Astrocyte (in vitro differentiated cells and primary cell): Measurements from ENCODE around the gene CDKAL1. TPM values are rescaled to one million over a fixed set of nuclear protein-coding genes. Genes with fewer than 3 reads are reported as not detected.

ENCODE experiments used
- DNase-seq: peaks from one replicate; pipeline ENCODE4 v3.0.0-alpha.2; 2010; ENCODE audit warnings: low read depth
- FAIRE-seq: peaks from 2 replicates; lab custom pipeline; 2011; peaks lifted over from hg19 to GRCh38; lab: Jason Lieb, UNC
- H2AFZ ChIP-seq: 2 replicates; pipeline ENCODE4 v1.6.0; 2012; ENCODE audit warnings: low read depth, low read length, inconsistent platforms
- H3K27ac ChIP-seq: 2 replicates; pipeline ENCODE4 v1.5.1; 2011; ENCODE audit warnings: low read depth, low read length, inconsistent platforms
- H3K27me3 ChIP-seq: 2 replicates; pipeline ENCODE4 v1.6.0; 2011; ENCODE audit warnings: low read length, inconsistent platforms; ENCODE audit not compliant: insufficient read depth
- H3K36me3 ChIP-seq: 2 replicates; pipeline ENCODE4 v1.5.1; 2011; ENCODE audit warnings: low read length, inconsistent platforms; ENCODE audit not compliant: insufficient read depth
- H3K4me1 ChIP-seq: 2 replicates; pipeline ENCODE4 v1.5.1; 2011; ENCODE audit warnings: low read length, inconsistent platforms; ENCODE audit not compliant: insufficient read depth
- H3K4me2 ChIP-seq: 2 replicates; pipeline ENCODE4 v1.6.0; 2012; ENCODE audit warnings: low read length, inconsistent platforms
- H3K4me3 ChIP-seq: 2 replicates; pipeline ENCODE4 v1.5.1; 2011; ENCODE audit warnings: low read depth, mild to moderate bottlenecking, low read length, inconsistent platforms; ENCODE audit not compliant: insufficient read depth
- H3K79me2 ChIP-seq: 2 replicates; pipeline ENCODE4 v1.6.0; 2012; ENCODE audit warnings: mild to moderate bottlenecking, low read length, inconsistent platforms; ENCODE audit not compliant: insufficient read depth
- H3K9ac ChIP-seq: 2 replicates; pipeline ENCODE4 v1.6.0; 2012; ENCODE audit warnings: mild to moderate bottlenecking, low read length, inconsistent platforms
- H3K9me3 ChIP-seq: 2 replicates; pipeline ENCODE4 v1.5.1; 2012; ENCODE audit warnings: low read depth, mild to moderate bottlenecking, low read length, inconsistent platforms; ENCODE audit not compliant: insufficient read depth
- H4K20me1 ChIP-seq: 2 replicates; pipeline ENCODE4 v1.6.0; 2012; ENCODE audit warnings: low read length, inconsistent platforms; ENCODE audit not compliant: insufficient read depth
- H3K27ac Mint-ChIP-seq: one replicate; pipeline ENCODE4 v1.8.0; 2021; ENCODE audit warnings: mild to moderate bottlenecking, mixed read lengths; ENCODE audit not compliant: unreplicated experiment
- H3K27me3 Mint-ChIP-seq: one replicate; pipeline ENCODE4 v1.8.0; 2021; ENCODE audit warnings: low read depth, mixed read lengths; ENCODE audit not compliant: unreplicated experiment
- H3K36me3 Mint-ChIP-seq: one replicate; pipeline ENCODE4 v1.8.0; 2021; ENCODE audit warnings: low read depth, mixed read lengths; ENCODE audit not compliant: unreplicated experiment
- H3K4me1 Mint-ChIP-seq: one replicate; pipeline ENCODE4 v1.8.0; 2021; ENCODE audit warnings: low read depth, mixed read lengths; ENCODE audit not compliant: unreplicated experiment
- H3K4me3 Mint-ChIP-seq: one replicate; pipeline ENCODE4 v1.8.0; 2021; ENCODE audit warnings: mild to moderate bottlenecking, moderate library complexity, mixed read lengths; ENCODE audit not compliant: unreplicated experiment
- H3K9me3 Mint-ChIP-seq: one replicate; pipeline ENCODE4 v1.8.0; 2021; ENCODE audit warnings: mild to moderate bottlenecking, mixed read lengths; ENCODE audit not compliant: unreplicated experiment
- CTCF ChIP-seq: IDR thresholded peaks from 2 replicates; pipeline ENCODE4 v1.5.1; 2011; ENCODE audit warnings: low read depth, mild to moderate bottlenecking, inconsistent platforms, low read length, moderate library complexity; ENCODE audit not compliant: insufficient read depth
- EZH2 ChIP-seq: IDR thresholded peaks from 2 replicates; pipeline ENCODE4 v1.6.1; 2012; ENCODE audit warnings: mild to moderate bottlenecking, low read length, inconsistent platforms; ENCODE audit not compliant: insufficient read depth
- total RNA-seq: library from RNA; stranded (reverse); gene quantifications from 2 replicates; pipeline ENCODE4 v1.2.1, GENCODE V29; 2021

CDKAL1 gene
- total RNA-seq, 1 donor from 2014 or later = 13.7 TPM

- H3K4me3 Mint-ChIP-seq = no peak overlapping the region
Observed at GRCh38 chr6:21176197-21176596, 641.9 kb downstream of the CDKAL1 start.

GRCh38 chr6:21180155-21180554 is 645.9 kb downstream of the CDKAL1 start:
- Mint-ChIP-seq H3K36me3 (no peaks in the 10 kb centered on the region), H3K27ac (no peak overlapping the region), H3K4me3 (no peak overlapping the region), H3K4me1 (no peaks in the 10 kb centered on the region), H3K9me3 (peaks cover 3% of the 10 kb centered on the region), H3K27me3 (no peaks in the 10 kb centered on the region)
- H3K27me3 ChIP-seq = no peaks in the 10 kb centered on the region
- no peaks in the 10 kb centered on the region for H3K36me3 ChIP-seq
- TF ChIP-seq CTCF = no peak
- no peak for TF ChIP-seq EZH2
- no peaks in the 10 kb centered on the region for H3K79me2 ChIP-seq
- DNase-seq (no peak), FAIRE-seq (no peak)
- no peak overlapping the region for H3K27ac ChIP-seq
- H3K9ac ChIP-seq = no peak overlapping the region
- no peaks in the 10 kb centered on the region for H4K20me1 ChIP-seq
- H3K9me3 ChIP-seq = no peaks in the 10 kb centered on the region
- no peak overlapping the region for H3K4me3 ChIP-seq
- no peak overlapping the region for H2AFZ ChIP-seq
- H3K4me1 ChIP-seq = no peaks in the 10 kb centered on the region
- no peak overlapping the region for H3K4me2 ChIP-seq

More at GRCh38 chr6:21176197-21176596, 641.9 kb downstream of the CDKAL1 start:
- no peak for TF ChIP-seq CTCF
- TF ChIP-seq EZH2 = no peak
- no peaks in the 10 kb centered on the region for H3K36me3 ChIP-seq
- H3K27me3 Mint-ChIP-seq = no peaks in the 10 kb centered on the region
- no peaks in the 10 kb centered on the region for H4K20me1 ChIP-seq
- no peaks in the 10 kb centered on the region for H3K4me1 ChIP-seq
- no peaks in the 10 kb centered on the region for H3K36me3 Mint-ChIP-seq
- peaks cover 6% of the 10 kb centered on the region for H3K9me3 Mint-ChIP-seq
- H3K27me3 ChIP-seq = no peaks in the 10 kb centered on the region
- H2AFZ ChIP-seq = no peak overlapping the region
- FAIRE-seq (no peak), DNase-seq (peak; percentile 9)
- no peaks in the 10 kb centered on the region for H3K9me3 ChIP-seq
- no peak overlapping the region for H3K4me3 ChIP-seq
- no peaks in the 10 kb centered on the region for H3K79me2 ChIP-seq
- no peak overlapping the region for H3K9ac ChIP-seq
- H3K27ac Mint-ChIP-seq = no peak overlapping the region
- H3K4me2 ChIP-seq = no peak overlapping the region
- H3K27ac ChIP-seq = no peak overlapping the region
- no peaks in the 10 kb centered on the region for H3K4me1 Mint-ChIP-seq

- Histone ChIP-seq H3K4me1 (no peaks in the 10 kb centered on the region), H2AFZ (no peak overlapping the region), H3K9me3 (no peaks in the 10 kb centered on the region), H3K4me3 (no peak overlapping the region), H4K20me1 (no peaks in the 10 kb centered on the region), H3K27me3 (no peaks in the 10 kb centered on the region), H3K4me2 (no peak overlapping the region), H3K79me2 (no peaks in the 10 kb centered on the region), H3K36me3 (no peaks in the 10 kb centered on the region), H3K9ac (no peak overlapping the region), H3K27ac (no peak overlapping the region)
- Mint-ChIP-seq H3K4me3 (no peak overlapping the region), H3K4me1 (no peaks in the 10 kb centered on the region), H3K9me3 (peaks cover 3% of the 10 kb centered on the region), H3K36me3 (no peaks in the 10 kb centered on the region), H3K27ac (no peak overlapping the region), H3K27me3 (no peaks in the 10 kb centered on the region)
- no peak for TF ChIP-seq EZH2
- TF ChIP-seq CTCF = no peak
- FAIRE-seq (no peak), DNase-seq (no peak)
Observed at GRCh38 chr6:21180800-21181337, 646.6 kb downstream of the CDKAL1 start.
